ENCODE results near the gene RTKN2. TPM values are rescaled to one million over a fixed set of nuclear protein-coding genes. Genes with fewer than 3 reads are reported as not detected.

RTKN2 gene
- total and polyA plus RNA-seq, 9 of the 15 experiments (the other 6 are each of a cell fraction or from before 2014, with no cell fraction given): 0.03 to 0.11 (median 0.05) TPM; not detected in 2

DNA sequence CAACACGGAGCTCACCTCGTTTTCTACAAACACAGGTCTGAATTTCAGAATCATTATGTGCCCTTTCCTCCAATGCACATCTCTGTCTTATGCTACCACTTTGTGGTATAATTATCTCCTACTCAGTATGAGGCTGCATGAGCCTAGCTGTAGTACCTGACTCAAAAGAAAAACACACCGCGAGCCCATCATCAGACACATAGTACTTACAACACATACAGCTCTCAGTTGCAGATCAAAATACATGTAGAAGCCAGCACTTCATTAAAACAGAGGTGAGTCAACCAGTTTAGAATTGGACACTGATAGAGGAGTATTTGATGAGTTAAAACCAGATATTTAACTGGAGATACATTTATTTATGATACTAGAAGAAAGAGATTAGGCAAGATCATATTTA is 1.4 kb upstream of the RTKN2 start (continued):
- no peak for TF ChIP-seq ZNF589 (CRISPR knock-in tag; IDR thresholded peaks at IDR 0.05; ENCODE audit: low read depth)
- TF ChIP-seq DNMT1 (IDR thresholded peaks at IDR 0.05): no peak
- TF ChIP-seq, protein P1, sequence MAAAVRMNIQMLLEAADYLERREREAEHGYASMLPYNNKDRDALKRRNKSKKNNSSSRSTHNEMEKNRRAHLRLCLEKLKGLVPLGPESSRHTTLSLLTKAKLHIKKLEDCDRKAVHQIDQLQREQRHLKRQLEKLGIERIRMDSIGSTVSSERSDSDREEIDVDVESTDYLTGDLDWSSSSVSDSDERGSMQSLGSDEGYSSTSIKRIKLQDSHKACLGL (CRISPR knock-in tag; IDR thresholded peaks at IDR 0.05; ENCODE audit: borderline replicate concordance, poor library complexity, severe bottlenecking): no peak

DNA sequence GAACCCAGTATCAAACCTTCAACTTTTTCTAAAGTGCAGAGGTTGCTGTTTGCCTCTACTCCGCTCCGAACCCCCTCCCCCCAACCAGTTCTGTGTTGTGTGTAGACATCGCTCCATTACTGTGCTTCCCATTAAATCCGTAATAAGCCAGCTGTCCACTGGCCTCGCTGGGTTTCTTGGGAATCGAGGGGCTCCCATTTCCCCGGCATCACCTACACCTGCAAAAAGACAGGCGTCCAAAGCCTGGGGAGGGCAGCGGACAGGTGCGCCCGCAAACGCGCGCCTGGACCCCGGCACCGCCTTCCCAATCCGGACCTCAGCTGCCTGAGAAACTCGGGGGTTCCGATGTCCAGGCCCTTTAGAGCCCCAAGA is 631 bp downstream of the RTKN2 start:
- intact Hi-C loops (cut with micrococcal nuclease): no loop called here
- BruUV-seq (replicated peaks): no TSS peak

More for the DNA sequence above, 631 bp downstream of the RTKN2 start:
- ChIA-PET CTCF (ENCODE audit: low intra/inter-chr PET ratio) (no interaction called here), POLR2A (no interaction called here)
- Histone ChIP-seq H2AFZ (ENCODE audit: low read depth, low read length) (peak overlapping the region; percentile 67), H3K4me1 (replicated peaks in 1 of 2; ENCODE audit: control insufficient read depth in 2 of 2, insufficient read depth in 2 of 2, low read length in 2 of 2) (peaks cover 0 to 10% of the 10 kb centered on the region in 2 experiments; a peak in 3 of 5 replicates), H4K20me1 (replicated peaks; ENCODE audit: control insufficient read depth, insufficient read depth, low read length) (no peaks in the 10 kb centered on the region), H3K9ac (ENCODE audit: insufficient read depth in 1 of 2, low read depth in 2 of 2, low read length in 2 of 2) (peak overlapping the region in 1 of 2 experiments; percentile 76; a peak in 2 of 4 replicates), H3K4me2 (ENCODE audit: insufficient read depth, low read length) (peak overlapping the region; percentile 67), H3K9me3 (replicated peaks; ENCODE audit: control insufficient read depth, insufficient read depth, low read depth, low read length) (no peaks in the 10 kb centered on the region), H3K27ac (ENCODE audit: extremely low read depth, low read depth, low read length) (no peak overlapping the region), H3K4me3 (peak overlapping the region; percentile 45), H3K27me3 (ENCODE audit: control insufficient read depth in 2 of 2, insufficient read depth in 2 of 2, low read length in 2 of 2) (peaks cover 4 to 13% of the 10 kb centered on the region in 2 experiments), H3K36me3 (ENCODE audit: control insufficient read depth, insufficient read depth, low read length) (no peaks in the 10 kb centered on the region), H3K9me1 (ENCODE audit: control insufficient read depth, insufficient read depth, low read length) (no peaks in the 10 kb centered on the region), H3K79me2 (ENCODE audit: control insufficient read depth, insufficient read depth, low read length) (no peaks in the 10 kb centered on the region)
- ATAC-seq: no peak
- no peak for FAIRE-seq
- TF ChIP-seq STAG1 (CRISPR knock-in tag; IDR thresholded peaks at IDR 0.05; ENCODE audit: borderline replicate concordance) (0 out of 2 replicates have a peak, but pooled peaks have one; percentile 20), MTA3 (IDR thresholded peaks at IDR 0.05; ENCODE audit: borderline replicate concordance) (0 out of 2 replicates have a peak, but pooled peaks have one; percentile 15), HMG20B (CRISPR knock-in tag; IDR thresholded peaks at IDR 0.05) (no peak)
- in situ Hi-C loops (cut with MboI): no loop called here
- 12% methylated on average over 18 of the region's 19 CpGs for WGBS (ENCODE audit: insufficient coverage, low coverage, missing lambda C conversion rate)
- no peak for DNase-seq (ENCODE audit: extremely low read depth in 1 of 4, low spot score in 3 of 4)

Data from K562 (cell line).